GM18499 (cell line): ENCODE measurements around the gene ATG9B.
"Not testable (repeated sequence)": the region's sequence is repeated elsewhere in the genome, so short reads cannot be mapped to it uniquely, and the experiment has no call there.

Source experiments
- ATAC-seq: cut with Tn5 transposase; IDR thresholded peaks from one replicate; pipeline ENCODE4 v1.9.1; 2021; ENCODE audit warnings: moderate number of reproducible peaks; ENCODE audit not compliant: insufficient read depth, unreplicated experiment

ATG9B gene

GRCh38 chr7:151018421-151019129, 5.7 kb downstream of the ATG9B start:
- ATAC-seq = no peak

GRCh38 chr7:151017953-151018420, 6.3 kb downstream of the ATG9B start:
- ATAC-seq = no peak

GRCh38 chr7:151017370-151017952, 6.8 kb downstream of the ATG9B start:
- ATAC-seq = no peak

- no peak for ATAC-seq
Measured at GRCh38 chr7:151016942-151017341, 7.4 kb downstream of the ATG9B start.

GRCh38 chr7:151016505-151016904, 7.8 kb downstream of the ATG9B start:
- ATAC-seq = no peak

- no peak for ATAC-seq
Measured at GRCh38 chr7:151015967-151016366, 8.3 kb downstream of the ATG9B start.

GRCh38 chr7:151014950-151015349, 9.3 kb downstream of the ATG9B start:
- no peak for ATAC-seq

- no peak for ATAC-seq
Measured at GRCh38 chr7:151013733-151014497, 10.4 kb downstream of the ATG9B start.

GRCh38 chr7:151013356-151013732, 10.9 kb downstream of the ATG9B start:
- no peak for ATAC-seq

- ATAC-seq = no peak
Measured at GRCh38 chr7:151012911-151013347, 11.4 kb downstream of the ATG9B start.

GRCh38 chr7:151012031-151012692, 12.1 kb downstream of the ATG9B start:
- ATAC-seq = no peak

GRCh38 chr7:151011616-151012015, 12.7 kb downstream of the ATG9B start:
- ATAC-seq = not testable (repeated sequence)

- ATAC-seq = no peak
Measured at GRCh38 chr7:151011097-151011409, 13.2 kb downstream of the ATG9B start.

- ATAC-seq = no peak
Measured at GRCh38 chr7:151010307-151011096, 13.8 kb downstream of the ATG9B start.

- ATAC-seq = no peak
Measured at GRCh38 chr7:151010037-151010306, 14.3 kb downstream of the ATG9B start.

- no peak for ATAC-seq
Measured at GRCh38 chr7:151009327-151010036, 14.8 kb downstream of the ATG9B start.

GRCh38 chr7:151008511-151009323, 15.6 kb downstream of the ATG9B start:
- peak; percentile 71 for ATAC-seq

GRCh38 chr7:151008143-151008510, 16.2 kb downstream of the ATG9B start:
- no peak for ATAC-seq

- no peak for ATAC-seq
Measured at GRCh38 chr7:151007469-151007898, 16.8 kb downstream of the ATG9B start.
